Stimulated activated naive CD8-positive, alpha-beta T cell treated with anti-CD3 and anti-CD28 coated beads, Interleukin-15, Interleukin-2, amounts not matched to agents 100 ng/mL and 50 ng/mL, for 24 hours (primary cell): Measurements from ENCODE around the gene ERGIC3.
"Not testable (repeated sequence)": the region's sequence is repeated elsewhere in the genome, so short reads cannot be mapped to it uniquely, and the experiment has no call there.

Source experiments
- H3K27ac Mint-ChIP-seq: one replicate; pipeline ENCODE4 v1.8.0; 2021; ENCODE audit warnings: mild to moderate bottlenecking, mixed read lengths
- H3K27me3 Mint-ChIP-seq: one replicate; pipeline ENCODE4 v1.8.0; 2021; ENCODE audit warnings: mixed read lengths
- H3K36me3 Mint-ChIP-seq: one replicate; pipeline ENCODE4 v1.8.0; 2021; ENCODE audit warnings: low read depth, mixed read lengths
- H3K4me1 Mint-ChIP-seq: one replicate; pipeline ENCODE4 v1.8.0; 2021; ENCODE audit warnings: low read depth, mixed read lengths
- H3K4me3 Mint-ChIP-seq: one replicate; pipeline ENCODE4 v1.8.0; 2021; ENCODE audit warnings: mild to moderate bottlenecking, mixed read lengths
- H3K9me3 Mint-ChIP-seq: one replicate; pipeline ENCODE4 v1.8.0; 2021; ENCODE audit warnings: mixed read lengths

The ERGIC3 gene

DNA sequence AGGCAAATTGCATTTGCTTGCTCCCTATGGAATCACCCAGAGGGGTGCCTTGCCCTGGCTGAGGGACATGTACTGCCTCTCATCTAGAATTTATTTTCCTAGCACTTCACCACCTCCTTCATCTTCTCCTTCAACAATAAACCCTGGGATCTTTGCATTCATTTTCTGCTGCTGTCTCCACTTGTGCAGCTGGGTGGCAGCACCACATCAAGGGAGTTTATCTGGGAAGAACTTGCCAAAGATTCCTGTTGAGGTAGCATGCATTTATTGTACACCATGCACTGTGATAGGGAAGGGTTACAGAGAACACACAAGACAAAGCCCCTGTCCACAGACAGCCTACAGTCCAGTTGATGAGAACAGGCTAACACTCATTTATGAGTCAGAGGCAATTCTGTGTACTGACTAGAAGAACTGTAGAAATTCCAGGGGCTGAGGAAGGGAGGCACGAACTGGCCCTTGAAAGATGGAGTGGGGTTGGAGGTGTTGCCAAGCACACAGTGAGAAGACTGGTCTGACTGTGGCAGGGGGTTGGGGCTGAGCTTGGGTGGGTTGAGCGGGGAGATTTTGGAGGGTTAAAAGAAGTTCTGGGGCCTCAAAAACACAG lies 30.0 kb upstream of the ERGIC3 start:
- H3K9me3 Mint-ChIP-seq = no peaks in the 10 kb centered on the region
- peak overlapping the region; percentile 37 for H3K27ac Mint-ChIP-seq
- H3K4me1 Mint-ChIP-seq = peaks cover 6% of the 10 kb centered on the region
- H3K4me3 Mint-ChIP-seq = no peak overlapping the region
- peaks cover 13% of the 10 kb centered on the region for H3K36me3 Mint-ChIP-seq
- no peaks in the 10 kb centered on the region for H3K27me3 Mint-ChIP-seq

DNA sequence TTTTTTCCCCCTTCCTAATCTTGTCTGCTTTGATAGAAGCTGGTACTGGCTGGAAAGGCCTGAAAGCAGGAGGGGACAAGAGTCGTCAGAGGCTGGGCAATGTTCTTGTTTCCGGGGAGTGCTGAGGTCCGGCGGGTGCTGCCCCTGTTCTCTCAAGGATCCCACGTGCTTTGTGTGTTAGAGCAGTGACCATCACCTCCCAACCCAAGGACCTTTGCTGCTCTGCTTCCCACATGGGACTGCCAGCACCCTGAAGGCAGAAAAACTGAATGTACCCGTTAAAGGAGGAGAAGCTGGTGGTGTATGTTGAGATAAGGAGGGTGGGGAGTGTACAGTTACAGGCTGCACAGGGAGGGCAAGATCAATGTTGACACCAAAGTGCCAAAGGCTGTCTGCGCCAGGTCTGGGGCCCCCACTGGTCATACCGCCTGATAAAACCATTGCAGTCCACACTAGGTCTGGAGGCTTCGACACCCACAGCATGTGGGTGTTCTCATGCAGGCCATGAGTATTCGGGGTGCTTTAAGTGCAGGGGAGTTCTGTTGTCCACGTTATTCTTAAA lies 27.4 kb upstream of the ERGIC3 start:
- no peaks in the 10 kb centered on the region for H3K27me3 Mint-ChIP-seq
- peaks cover 6% of the 10 kb centered on the region for H3K36me3 Mint-ChIP-seq
- no peaks in the 10 kb centered on the region for H3K9me3 Mint-ChIP-seq
- no peak overlapping the region for H3K4me3 Mint-ChIP-seq
- H3K27ac Mint-ChIP-seq = no peak overlapping the region
- H3K4me1 Mint-ChIP-seq = no peaks in the 10 kb centered on the region

GRCh38 chr20:35515341-35515740 lies 26.5 kb upstream of the ERGIC3 start:
- H3K36me3 Mint-ChIP-seq = peaks cover 6% of the 10 kb centered on the region

GRCh38 chr20:35515949-35516645 lies 25.8 kb upstream of the ERGIC3 start:
- H3K4me1 Mint-ChIP-seq = no peaks in the 10 kb centered on the region
- H3K27ac Mint-ChIP-seq = no peak overlapping the region
- H3K4me3 Mint-ChIP-seq = no peak overlapping the region
- H3K9me3 Mint-ChIP-seq = no peaks in the 10 kb centered on the region
- no peaks in the 10 kb centered on the region for H3K27me3 Mint-ChIP-seq
- H3K36me3 Mint-ChIP-seq = peaks cover 6% of the 10 kb centered on the region

More at GRCh38 chr20:35515341-35515740, 26.5 kb upstream of the ERGIC3 start:
- no peaks in the 10 kb centered on the region for H3K9me3 Mint-ChIP-seq
- no peaks in the 10 kb centered on the region for H3K4me1 Mint-ChIP-seq
- H3K4me3 Mint-ChIP-seq = no peak overlapping the region
- no peak overlapping the region for H3K27ac Mint-ChIP-seq
- H3K27me3 Mint-ChIP-seq = no peaks in the 10 kb centered on the region

DNA sequence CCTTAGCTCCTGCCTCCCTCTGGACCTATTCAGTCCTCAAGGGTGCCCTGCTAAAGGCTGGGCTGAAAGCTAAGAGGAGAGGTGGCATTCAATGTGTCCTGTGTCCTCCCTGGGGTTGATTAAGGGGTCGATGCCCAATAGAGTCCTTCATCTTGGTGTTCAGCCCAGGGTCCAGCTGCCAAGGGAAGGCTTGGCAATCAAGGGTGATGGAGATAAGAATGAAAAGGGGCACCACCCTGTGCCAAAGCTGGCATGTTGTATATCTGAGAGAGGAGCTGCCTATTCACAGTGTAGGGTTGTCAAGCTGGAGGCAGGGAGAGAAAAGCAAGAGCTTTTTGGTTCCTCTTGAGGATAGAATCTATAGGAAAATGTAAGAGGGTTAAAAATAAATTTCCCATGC lies 24.8 kb upstream of the ERGIC3 start:
- Mint-ChIP-seq H3K36me3 (peaks cover under 1% of the 10 kb centered on the region), H3K4me1 (no peaks in the 10 kb centered on the region), H3K9me3 (no peaks in the 10 kb centered on the region), H3K27me3 (no peaks in the 10 kb centered on the region), H3K4me3 (no peak overlapping the region), H3K27ac (no peak overlapping the region)

- not testable (repeated sequence) for H3K4me3 Mint-ChIP-seq, H3K9me3 Mint-ChIP-seq, H3K4me1 Mint-ChIP-seq, H3K27me3 Mint-ChIP-seq, H3K36me3 Mint-ChIP-seq, H3K27ac Mint-ChIP-seq
Observed at GRCh38 chr20:35517767-35518166, 24.1 kb upstream of the ERGIC3 start.

DNA sequence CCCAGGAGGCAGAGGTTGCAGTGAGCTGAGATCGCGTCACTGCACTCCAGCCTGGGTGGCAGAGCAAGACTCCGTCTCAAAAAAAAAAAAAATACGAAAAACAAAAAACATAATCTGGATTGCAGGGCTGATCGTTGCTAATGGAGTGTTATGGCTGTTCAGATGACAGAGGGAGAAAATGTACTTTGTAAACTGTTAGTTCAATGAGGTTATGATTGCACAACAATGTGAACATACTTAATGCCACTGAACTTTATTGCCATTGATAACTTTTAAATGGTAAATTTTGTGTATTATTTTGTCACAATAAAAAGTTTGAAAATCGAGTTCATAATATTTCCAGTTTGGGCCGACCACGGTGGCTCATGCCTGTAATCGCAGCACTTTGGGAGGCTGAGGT lies 22.9 kb upstream of the ERGIC3 start:
- no peaks in the 10 kb centered on the region for H3K36me3 Mint-ChIP-seq
- no peak overlapping the region for H3K4me3 Mint-ChIP-seq
- H3K9me3 Mint-ChIP-seq = no peaks in the 10 kb centered on the region
- no peaks in the 10 kb centered on the region for H3K27me3 Mint-ChIP-seq
- no peaks in the 10 kb centered on the region for H3K4me1 Mint-ChIP-seq
- no peak overlapping the region for H3K27ac Mint-ChIP-seq

DNA sequence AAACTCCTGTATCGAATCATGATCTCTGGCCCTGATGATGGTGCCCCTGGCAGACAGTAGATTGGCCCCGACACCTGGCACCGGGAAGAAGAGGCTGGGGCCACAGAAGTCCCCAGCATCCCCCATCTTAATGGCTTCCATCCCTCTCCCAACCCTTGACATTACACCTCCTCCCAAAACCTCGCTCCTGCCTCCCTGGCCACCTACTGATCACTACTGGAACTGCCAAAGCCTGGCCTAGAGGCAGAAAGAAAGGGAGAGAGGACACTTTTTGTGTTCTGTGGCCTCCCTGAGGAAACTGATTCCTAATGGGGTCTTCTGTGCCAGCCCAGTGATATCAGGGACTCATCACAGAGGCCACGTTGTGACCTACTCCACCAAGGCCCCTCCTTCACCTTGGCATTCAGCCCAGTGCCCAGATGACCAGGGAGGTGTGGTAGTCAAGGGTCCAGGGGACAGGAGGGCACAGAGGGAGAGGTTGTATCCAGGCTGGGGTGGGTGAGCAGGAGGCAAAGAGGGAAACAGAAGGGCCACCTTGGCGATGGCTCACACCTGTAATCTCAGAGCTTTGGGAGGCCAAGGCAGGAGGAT lies 18.5 kb upstream of the ERGIC3 start:
- H3K27ac Mint-ChIP-seq = no peak overlapping the region
- no peaks in the 10 kb centered on the region for H3K27me3 Mint-ChIP-seq
- H3K36me3 Mint-ChIP-seq = no peaks in the 10 kb centered on the region
- H3K4me3 Mint-ChIP-seq = no peak overlapping the region
- H3K4me1 Mint-ChIP-seq = no peaks in the 10 kb centered on the region
- H3K9me3 Mint-ChIP-seq = no peaks in the 10 kb centered on the region

GRCh38 chr20:35525639-35526038 lies 16.2 kb upstream of the ERGIC3 start:
- Mint-ChIP-seq H3K36me3 (no peaks in the 10 kb centered on the region), H3K27ac (no peak overlapping the region), H3K9me3 (no peaks in the 10 kb centered on the region), H3K4me3 (no peak overlapping the region), H3K4me1 (no peaks in the 10 kb centered on the region), H3K27me3 (no peaks in the 10 kb centered on the region)

DNA sequence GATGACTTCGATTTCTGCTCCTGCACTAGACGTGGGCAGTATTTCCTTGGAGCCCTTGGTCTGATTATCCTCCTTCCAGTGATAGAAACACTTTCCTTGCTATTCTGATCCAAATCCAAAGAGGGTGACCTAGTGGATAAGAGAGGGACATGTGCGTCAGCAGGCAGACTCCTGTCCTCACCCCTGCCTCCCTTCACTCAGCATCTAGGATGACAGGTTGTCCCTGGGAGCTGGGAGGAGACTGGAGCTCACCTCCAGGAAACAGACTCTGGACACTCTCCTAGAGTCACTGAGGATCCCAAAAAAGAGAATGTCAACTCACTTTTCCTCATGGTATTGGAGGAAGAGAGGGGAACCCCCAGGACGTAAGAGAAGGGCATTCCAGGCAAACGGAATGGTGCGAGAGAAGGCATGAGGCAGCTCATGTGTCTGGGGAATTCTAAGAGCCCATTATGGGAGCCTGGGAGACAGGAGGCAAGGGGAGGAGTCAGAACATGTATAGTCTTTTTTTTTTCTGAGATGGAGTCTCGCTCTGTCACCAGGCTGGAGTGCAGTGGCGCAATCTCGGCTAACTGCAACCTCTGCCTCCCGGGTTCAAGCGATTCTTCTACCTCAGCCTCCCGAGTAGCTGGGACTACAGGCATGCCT lies 14.6 kb upstream of the ERGIC3 start:
- H3K9me3 Mint-ChIP-seq = no peaks in the 10 kb centered on the region
- H3K27ac Mint-ChIP-seq = no peak overlapping the region
- no peaks in the 10 kb centered on the region for H3K27me3 Mint-ChIP-seq
- no peaks in the 10 kb centered on the region for H3K36me3 Mint-ChIP-seq
- H3K4me1 Mint-ChIP-seq = no peaks in the 10 kb centered on the region
- H3K4me3 Mint-ChIP-seq = no peak overlapping the region

DNA sequence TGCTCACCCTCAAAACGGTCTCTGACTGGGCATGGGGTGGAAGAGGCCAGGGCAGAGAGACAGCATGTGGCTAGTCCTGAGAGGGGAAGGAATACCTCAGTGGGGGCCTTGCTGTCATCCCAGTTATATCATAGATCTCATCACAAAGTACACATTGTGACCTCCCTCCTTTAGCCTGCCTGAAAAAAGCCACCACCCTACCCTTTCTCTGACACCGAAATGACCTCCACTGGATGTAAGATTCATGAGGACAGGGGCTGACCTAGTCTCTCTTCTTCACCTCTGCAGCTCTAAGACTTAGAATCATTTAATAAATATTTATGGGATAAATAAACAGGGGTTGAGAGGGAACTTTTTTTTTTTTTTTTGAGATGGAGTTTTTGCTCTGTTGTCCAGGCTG lies 12.3 kb upstream of the ERGIC3 start, which contains the start of gene C20orf173:
TSS of gene C20orf173 (minus strand) at position 101 of the 400 bp plus-strand sequence. CDS start 279 bp downstream, outside the sequence.
- Mint-ChIP-seq H3K4me1 (no peaks in the 10 kb centered on the region), H3K9me3 (no peaks in the 10 kb centered on the region), H3K36me3 (no peaks in the 10 kb centered on the region), H3K27me3 (no peaks in the 10 kb centered on the region), H3K4me3 (no peak within 1 kb of the TSS), H3K27ac (no peak within 1 kb of the TSS)

GRCh38 chr20:35539756-35540212 lies 2.1 kb upstream of the ERGIC3 start:
- Mint-ChIP-seq H3K36me3 (peaks cover 10% of the 10 kb centered on the region), H3K9me3 (no peaks in the 10 kb centered on the region), H3K27me3 (no peaks in the 10 kb centered on the region), H3K27ac (no peak overlapping the region), H3K4me1 (peaks cover 22% of the 10 kb centered on the region), H3K4me3 (no peak overlapping the region)

DNA sequence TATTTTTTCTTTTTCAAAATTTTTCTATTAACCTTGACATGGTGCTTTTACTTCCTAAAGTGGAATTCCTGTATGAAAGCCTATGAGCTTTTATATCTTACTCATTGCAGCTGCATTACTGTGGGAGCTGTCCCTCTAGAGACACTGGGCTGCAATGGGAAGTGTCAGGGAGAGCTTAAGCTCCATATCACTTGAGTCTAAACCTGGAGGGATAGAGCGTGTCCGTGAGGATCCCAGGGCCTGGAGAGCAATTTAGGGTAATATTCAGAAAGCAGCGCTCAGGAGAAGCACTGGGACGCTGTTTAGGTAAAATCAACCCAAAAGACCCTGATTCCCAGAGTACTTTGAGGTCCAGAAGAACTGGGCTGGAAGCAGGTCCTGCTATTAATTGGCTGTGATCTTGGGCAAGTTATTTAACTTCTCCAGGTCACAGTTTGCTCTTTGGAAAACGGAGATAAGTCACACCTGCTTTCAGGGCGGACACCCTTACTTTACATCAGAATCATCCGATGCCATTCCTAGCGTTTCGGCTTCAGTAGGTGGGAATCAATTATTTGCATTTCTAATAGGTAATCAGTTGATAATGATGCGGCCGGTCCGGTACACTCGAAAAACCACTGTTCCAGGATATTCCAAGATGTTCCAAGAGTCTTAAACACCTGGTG lies 628 bp upstream of the ERGIC3 start:
- H3K9me3 Mint-ChIP-seq = no peaks in the 10 kb centered on the region
- no peaks in the 10 kb centered on the region for H3K27me3 Mint-ChIP-seq
- H3K4me3 Mint-ChIP-seq = peak overlapping the region; percentile 86
- H3K36me3 Mint-ChIP-seq = peaks cover 10% of the 10 kb centered on the region
- H3K4me1 Mint-ChIP-seq = peaks cover 22% of the 10 kb centered on the region
- H3K27ac Mint-ChIP-seq = peak overlapping the region; percentile 82

GRCh38 chr20:35542990-35543389 lies 1.1 kb downstream of the ERGIC3 start:
- H3K27me3 Mint-ChIP-seq = no peaks in the 10 kb centered on the region
- H3K9me3 Mint-ChIP-seq = no peaks in the 10 kb centered on the region
- H3K4me3 Mint-ChIP-seq = peak overlapping the region; percentile 86
- H3K4me1 Mint-ChIP-seq = peaks cover 22% of the 10 kb centered on the region
- H3K27ac Mint-ChIP-seq = peak overlapping the region; percentile 41
- H3K36me3 Mint-ChIP-seq = peaks cover 10% of the 10 kb centered on the region
